ENCODE results near the gene SERP1.

- TF ChIP-seq, protein P1, sequence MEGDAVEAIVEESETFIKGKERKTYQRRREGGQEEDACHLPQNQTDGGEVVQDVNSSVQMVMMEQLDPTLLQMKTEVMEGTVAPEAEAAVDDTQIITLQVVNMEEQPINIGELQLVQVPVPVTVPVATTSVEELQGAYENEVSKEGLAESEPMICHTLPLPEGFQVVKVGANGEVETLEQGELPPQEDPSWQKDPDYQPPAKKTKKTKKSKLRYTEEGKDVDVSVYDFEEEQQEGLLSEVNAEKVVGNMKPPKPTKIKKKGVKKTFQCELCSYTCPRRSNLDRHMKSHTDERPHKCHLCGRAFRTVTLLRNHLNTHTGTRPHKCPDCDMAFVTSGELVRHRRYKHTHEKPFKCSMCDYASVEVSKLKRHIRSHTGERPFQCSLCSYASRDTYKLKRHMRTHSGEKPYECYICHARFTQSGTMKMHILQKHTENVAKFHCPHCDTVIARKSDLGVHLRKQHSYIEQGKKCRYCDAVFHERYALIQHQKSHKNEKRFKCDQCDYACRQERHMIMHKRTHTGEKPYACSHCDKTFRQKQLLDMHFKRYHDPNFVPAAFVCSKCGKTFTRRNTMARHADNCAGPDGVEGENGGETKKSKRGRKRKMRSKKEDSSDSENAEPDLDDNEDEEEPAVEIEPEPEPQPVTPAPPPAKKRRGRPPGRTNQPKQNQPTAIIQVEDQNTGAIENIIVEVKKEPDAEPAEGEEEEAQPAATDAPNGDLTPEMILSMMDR (IDR thresholded peaks at IDR 0.05): no peak
- TF ChIP-seq POLR2A (IDR thresholded peaks at IDR 0.05): no peak
Observed at GRCh38 chr3:150543531-150543930, 2.8 kb downstream of the SERP1 start.

Data from breast epithelium (tissue), 3 donors.